Suppressor macrophage (primary cell): ENCODE results near the gene PHGDH.

Experiments used
- DNase-seq, 4 experiments: peaks; one replicate each; pipeline ENCODE4 v3.0.0-alpha.2; 2020 to 2022

Gene PHGDH

DNA sequence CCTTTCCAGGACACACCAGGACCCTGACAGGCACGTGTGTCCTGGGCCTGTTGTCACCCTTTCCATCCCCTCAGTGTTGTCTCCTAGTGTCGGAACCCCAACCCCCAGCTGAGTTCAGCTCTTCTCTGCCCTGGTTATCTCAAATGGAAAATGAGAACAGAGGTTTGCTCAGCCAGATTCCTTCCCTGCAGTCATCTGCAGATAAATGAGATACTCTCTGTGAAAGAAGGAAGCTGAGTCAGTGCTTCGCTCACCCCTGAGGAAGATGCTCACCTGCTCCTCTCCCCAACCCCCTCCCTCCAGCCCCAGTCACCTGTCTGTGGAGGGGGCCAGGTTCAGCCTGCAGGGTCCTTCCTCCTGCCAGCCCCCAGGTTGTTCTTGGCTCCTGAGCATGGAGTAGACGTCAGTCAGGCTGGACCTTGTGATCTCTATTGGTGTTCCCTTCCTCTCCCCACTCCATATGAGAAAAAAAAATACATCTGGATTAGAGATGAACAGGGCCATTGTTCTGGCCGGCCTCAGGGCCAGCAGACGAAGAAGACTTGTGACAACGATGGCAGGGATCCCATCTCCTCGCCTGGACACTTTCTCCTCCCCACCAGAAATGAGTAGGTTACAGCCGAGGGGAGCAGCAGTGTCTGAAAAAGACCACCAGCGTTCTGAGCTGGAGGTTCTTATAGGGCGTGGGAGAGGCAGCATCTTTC lies 20.9 kb downstream of the PHGDH start:
- DNase-seq: no peak

DNA sequence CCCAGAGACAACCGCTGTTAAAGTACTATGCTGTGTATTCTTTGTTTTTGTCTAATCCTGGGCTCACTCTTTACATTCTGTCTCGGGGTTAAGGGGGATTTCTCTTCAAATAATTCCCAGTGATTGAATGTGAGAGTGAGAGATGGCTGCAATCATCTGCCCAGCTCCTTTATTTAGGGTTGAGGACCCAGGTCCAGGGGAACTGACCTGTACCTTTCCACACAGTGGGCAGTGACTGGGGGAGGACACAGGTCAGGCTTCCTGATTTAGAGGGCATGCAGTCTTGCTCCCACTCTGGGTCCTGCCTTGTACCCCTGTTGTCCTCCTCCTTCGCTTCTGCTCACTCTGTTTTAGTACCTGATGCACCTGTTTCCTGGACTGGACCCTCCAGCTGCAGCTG lies 22.0 kb downstream of the PHGDH start:
- no peak for DNase-seq

- DNase-seq: no peak
Observed at GRCh38 chr1:119735217-119735616, 23.5 kb downstream of the PHGDH start.

DNA sequence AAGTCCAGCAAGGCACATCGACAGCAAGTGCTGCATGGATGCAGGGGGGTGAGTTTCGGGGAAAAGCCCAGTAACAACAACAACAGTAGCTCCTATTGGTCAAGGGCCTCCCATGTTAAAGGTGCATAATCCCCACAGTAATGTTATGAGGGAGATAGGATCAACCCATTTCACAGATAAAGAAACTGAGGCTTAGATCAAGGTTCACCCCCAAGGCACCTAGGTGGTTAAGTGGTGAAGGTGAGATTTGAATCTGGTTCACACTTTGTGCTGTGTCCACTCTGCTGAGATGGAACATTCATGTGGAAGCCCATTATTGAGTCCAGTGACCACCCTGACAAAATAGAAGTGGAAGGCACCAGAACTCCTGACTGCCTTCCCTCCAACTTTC lies 24.9 kb downstream of the PHGDH start:
- no peak for DNase-seq

DNA sequence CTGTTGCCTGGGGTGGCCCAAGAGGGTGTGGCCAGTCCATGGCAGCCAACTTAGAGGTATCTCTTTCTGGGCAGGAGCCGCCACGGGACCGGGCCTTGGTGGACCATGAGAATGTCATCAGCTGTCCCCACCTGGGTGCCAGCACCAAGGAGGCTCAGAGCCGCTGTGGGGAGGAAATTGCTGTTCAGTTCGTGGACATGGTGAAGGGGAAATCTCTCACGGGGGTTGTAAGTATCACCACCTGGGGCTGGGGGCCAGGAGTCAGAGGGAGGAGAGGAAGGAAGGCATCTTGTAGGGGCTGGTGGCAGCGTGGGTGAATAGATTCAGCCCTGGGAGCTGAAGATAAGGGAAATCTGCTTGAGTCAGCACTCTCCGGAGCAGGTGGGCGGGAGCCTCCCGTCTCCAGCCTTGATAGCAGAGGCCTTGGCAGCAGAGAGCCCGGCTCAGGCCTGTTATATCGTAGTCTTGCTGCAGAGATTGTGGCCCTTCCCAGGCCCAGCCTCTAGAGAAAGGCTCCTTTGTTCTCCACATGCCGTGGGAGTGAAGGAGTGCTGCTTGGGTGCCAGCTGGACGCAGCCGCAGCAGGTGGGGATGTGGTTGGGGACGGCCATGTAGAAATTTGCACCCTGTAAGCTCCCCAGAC lies 25.4 kb downstream of the PHGDH start:
- peak in 3 of 4 experiments; percentile 7 to 29 (median 17) for DNase-seq

DNA sequence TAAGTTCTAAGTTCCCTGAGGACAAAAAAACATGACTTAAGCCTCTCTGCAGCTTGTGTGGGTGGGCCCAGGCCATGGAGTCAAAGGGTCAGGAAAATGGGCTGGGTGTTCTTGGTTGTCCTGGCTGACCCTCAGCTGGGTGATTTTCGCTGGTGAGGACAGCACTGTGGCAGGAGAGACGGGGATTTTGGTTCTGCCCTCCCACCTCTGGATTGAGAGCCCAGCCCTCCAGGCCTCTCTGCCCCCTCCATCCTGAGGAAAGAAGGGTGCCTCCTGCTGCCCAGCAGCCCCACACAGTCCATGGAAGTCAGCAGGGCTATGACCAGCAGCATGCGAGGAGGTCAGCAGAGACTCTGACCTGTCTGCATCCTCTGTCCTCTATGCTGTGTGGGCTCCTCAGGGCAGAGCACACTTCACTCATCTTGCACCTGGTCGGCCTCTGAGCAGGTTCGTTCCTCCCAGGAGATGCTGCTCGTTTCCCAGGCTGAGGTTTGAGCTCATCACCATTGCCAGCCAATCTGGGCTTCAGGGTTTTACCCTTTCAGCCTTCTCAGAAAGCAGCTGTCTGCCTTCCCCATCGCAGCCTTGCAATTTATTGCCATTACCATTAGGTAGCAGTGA lies 26.5 kb downstream of the PHGDH start:
- no peak for DNase-seq

- no peak for DNase-seq
Observed at GRCh38 chr1:119739150-119739549, 27.4 kb downstream of the PHGDH start.

DNA sequence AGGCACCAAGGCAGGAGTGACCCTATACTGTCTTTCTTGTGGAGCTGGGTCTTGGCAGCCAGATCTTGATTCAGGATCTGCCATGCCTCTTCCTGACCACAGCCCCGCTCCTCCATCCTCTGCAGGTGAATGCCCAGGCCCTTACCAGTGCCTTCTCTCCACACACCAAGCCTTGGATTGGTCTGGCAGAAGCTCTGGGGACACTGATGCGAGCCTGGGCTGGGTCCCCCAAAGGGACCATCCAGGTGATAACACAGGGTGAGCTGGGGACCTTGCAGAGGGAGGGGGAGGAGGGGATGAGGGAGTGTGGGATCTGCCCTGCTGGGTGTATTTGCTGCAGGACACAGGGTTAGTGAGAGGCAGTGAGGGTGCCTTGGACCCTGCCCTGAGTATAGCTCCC lies 28.5 kb downstream of the PHGDH start:
- DNase-seq: no peak

- no peak for DNase-seq
Observed at GRCh38 chr1:119740896-119741780, 29.4 kb downstream of the PHGDH start.

- no peak for DNase-seq
Observed at GRCh38 chr1:119742202-119742601, 30.5 kb downstream of the PHGDH start.

DNA sequence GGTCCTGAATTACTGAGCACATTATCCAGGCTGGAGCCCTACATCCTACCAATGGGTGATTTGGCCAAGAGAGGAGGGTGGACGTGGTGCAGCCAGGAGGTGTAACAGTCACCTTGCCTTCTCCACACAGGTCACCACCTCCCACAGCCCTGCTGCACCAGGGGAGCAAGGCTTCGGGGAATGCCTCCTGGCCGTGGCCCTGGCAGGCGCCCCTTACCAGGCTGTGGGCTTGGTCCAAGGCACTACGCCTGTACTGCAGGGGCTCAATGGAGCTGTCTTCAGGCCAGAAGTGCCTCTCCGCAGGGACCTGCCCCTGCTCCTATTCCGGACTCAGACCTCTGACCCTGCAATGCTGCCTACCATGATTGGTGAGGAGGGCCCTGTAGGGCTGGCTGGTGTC lies 30.9 kb downstream of the PHGDH start:
- DNase-seq: no peak

GRCh38 chr1:119743308-119743707 lies 31.6 kb downstream of the PHGDH start:
- no peak for DNase-seq

DNA sequence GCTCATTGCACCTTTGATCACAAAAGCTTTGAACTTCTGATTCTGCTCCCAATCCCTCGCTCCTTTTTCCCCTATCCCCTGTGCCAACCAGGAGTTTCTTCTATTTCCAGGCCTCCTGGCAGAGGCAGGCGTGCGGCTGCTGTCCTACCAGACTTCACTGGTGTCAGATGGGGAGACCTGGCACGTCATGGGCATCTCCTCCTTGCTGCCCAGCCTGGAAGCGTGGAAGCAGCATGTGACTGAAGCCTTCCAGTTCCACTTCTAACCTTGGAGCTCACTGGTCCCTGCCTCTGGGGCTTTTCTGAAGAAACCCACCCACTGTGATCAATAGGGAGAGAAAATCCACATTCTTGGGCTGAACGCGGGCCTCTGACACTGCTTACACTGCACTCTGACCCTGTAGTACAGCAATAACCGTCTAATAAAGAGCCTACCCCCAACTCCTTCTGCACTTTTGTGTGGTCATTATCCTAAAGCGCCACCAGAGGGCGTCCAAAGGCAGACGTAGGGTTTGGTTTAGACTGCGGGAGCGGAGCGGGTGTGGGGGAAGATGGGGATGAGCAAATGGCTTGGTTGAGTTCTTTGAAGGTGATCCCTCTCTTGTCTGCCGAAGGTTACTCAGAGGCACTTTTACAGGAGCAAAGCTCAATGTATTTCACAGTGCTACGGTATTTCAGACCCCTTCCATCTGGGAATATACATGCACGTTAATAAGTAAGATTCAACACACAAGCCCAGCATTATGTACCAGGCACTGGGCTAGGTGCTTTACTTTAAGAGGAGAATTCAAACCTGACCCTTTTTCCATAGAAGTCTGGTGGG lies 32.3 kb downstream of the PHGDH start:
- DNase-seq: peak; percentile 74 to 83 (median 78)

GRCh38 chr1:119744598-119744942 lies 32.8 kb downstream of the PHGDH start:
- no peak for DNase-seq

DNA sequence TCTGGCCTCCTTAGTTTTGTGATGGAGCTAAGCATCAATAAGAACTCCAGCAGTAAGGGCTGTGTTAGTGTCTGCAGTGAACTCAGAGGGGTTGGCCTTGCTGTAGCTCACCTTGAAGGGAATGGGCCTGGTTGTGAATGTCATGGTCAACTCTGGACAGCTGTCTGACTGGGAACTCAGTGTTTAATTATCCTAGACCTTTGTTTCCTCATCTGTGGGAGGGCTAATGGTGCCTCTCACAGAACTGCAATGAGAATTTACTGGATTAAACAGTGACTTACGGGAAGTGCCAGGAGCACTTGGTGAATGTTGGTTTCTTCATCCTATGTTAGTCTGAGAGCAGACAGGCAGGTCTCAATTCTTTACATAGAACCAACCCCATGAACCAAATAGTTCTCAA lies 33.3 kb downstream of the PHGDH start:
- DNase-seq: no peak

- DNase-seq: peak in 3 of 4 experiments; percentile 10 to 16 (median 15)
Observed at GRCh38 chr1:119747451-119747850, 35.7 kb downstream of the PHGDH start.

GRCh38 chr1:119748040-119748439 lies 36.3 kb downstream of the PHGDH start:
- peak in 1 of 4 experiments; percentile 9 for DNase-seq

DNA sequence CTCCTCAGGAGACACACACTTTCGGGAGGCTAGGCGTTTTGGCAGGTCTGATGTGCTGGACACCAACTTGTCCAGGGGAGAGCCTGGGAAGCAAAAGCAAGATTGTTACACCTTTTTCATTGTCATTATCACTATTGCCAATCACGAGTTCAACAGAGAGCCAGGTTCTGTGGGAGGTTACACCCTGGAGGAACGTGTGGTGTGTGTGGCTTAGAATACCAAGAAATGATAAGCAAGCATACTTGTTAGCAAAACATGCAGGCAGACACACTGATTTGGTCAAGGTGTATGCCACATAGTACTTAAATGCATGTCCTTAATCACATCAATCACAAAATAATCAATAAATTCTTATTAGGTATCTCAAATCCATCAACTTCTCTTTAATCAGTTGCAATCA lies 40.9 kb downstream of the PHGDH start:
- DNase-seq: no peak

DNA sequence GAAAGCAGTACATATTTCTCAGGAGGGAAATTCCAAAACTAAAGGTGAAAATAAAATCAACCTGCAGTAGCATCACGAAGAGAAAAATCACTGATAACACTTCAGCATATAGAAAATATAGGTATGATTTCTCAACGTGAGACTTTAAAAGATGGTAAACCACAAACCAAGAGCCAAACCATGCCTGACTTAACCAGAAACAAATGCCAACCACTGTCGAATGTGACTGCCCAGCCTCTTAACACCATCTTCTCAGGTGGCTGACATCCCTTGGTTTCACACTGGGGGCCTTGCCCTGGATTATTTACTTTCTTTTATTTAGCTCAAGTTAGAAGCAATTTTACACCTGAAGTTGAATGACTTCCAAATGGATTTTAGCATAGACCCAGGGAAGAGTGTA lies 46.9 kb downstream of the PHGDH start:
- DNase-seq: no peak

DNA sequence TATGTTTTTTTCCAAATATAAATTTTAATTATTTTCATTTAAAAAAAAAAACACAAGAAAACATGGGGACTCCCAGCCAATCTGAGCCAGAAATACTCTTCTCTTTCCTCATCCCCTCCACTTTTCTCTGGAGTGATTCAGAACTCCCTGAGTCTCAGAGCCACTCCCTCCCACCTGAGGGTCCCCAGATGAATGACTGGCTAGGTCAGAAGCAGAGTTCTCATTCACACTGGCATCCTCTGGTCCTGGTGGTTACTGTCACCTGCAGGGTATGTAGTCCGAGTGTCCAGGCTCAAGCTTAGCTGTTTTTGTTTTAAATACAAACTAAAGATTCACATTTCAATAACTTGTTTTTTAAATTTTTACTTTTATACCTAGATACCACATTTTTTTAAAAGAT lies 50.7 kb downstream of the PHGDH start:
- DNase-seq: no peak

GRCh38 chr1:119762953-119763352 lies 51.2 kb downstream of the PHGDH start:
- DNase-seq: no peak

DNA sequence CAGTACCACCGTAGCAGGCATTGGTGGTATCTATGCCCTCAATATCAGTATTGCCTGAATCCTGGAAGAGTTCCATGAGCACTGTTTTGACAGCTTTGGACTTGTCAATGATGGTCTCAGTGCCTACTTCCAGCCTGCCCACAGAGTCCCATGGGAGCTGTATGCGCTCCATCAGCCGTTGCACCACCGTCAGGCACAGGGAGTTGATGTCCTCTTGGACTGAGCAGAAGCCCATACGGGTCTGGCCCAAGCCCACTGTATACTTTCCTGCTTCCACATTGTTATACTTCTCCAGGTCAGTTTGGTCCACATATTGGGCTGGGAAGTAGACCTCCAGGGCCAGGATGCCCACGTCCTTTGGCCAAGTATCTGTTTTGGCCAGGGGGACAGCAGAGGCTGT lies 52.5 kb downstream of the PHGDH start:
- no peak for DNase-seq
